Neural progenitor cell (in vitro differentiated cells): ENCODE measurements around the gene THRB.

Experiments used
- EZH2 ChIP-seq: fragments of 200-600 bp; sonication (generic); IDR thresholded peaks from 2 replicates; pipeline ENCODE4 v1.6.1; 2017; ENCODE audit warnings: antibody characterized with exemption, mild to moderate bottlenecking, moderate library complexity
- EZH2phosphoT487 ChIP-seq: fragments of 200-600 bp; sonication (generic); IDR thresholded peaks from 2 replicates; pipeline ENCODE4 v1.6.1; 2017; ENCODE audit warnings: antibody characterized with exemption
- TF ChIP-seq, protein P1 (sequence below): fragments of 200-600 bp; sonication (generic); IDR thresholded peaks from 2 replicates; pipeline ENCODE4 v1.5.1; 2017; ENCODE audit warnings: antibody characterized with exemption, mild to moderate bottlenecking

DNA sequence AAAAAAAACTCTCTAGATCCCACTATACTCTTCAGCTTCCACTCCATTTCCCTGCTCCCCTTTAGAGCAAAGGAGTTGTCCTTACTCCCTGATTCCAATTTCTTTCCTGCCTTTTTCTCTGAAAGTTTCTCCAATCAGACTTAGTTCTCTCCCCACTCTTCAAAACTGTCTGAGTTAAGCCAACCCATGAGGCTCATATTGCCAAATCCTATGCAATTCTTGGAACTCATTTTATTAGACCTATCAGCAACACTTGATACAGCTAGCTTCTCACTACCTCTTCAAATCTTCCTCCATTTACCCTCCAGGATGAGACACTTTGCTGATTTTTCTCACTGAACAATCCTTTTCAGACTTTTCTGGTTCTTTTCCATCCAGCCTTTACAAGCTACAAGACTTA, 233.1 kb downstream of the THRB start:
- TF ChIP-seq EZH2 (no peak), EZH2phosphoT487 (no peak)
- TF ChIP-seq, protein P1, sequence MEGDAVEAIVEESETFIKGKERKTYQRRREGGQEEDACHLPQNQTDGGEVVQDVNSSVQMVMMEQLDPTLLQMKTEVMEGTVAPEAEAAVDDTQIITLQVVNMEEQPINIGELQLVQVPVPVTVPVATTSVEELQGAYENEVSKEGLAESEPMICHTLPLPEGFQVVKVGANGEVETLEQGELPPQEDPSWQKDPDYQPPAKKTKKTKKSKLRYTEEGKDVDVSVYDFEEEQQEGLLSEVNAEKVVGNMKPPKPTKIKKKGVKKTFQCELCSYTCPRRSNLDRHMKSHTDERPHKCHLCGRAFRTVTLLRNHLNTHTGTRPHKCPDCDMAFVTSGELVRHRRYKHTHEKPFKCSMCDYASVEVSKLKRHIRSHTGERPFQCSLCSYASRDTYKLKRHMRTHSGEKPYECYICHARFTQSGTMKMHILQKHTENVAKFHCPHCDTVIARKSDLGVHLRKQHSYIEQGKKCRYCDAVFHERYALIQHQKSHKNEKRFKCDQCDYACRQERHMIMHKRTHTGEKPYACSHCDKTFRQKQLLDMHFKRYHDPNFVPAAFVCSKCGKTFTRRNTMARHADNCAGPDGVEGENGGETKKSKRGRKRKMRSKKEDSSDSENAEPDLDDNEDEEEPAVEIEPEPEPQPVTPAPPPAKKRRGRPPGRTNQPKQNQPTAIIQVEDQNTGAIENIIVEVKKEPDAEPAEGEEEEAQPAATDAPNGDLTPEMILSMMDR = no peak
